HepG2 (cell line): ENCODE measurements around the gene TSGA10IP. TPM values are rescaled to one million over a fixed set of nuclear protein-coding genes. Genes with fewer than 3 reads are reported as not detected.

ENCODE experiments used
- GRHL1 ChIP-seq: sonication (generic); formaldehyde crosslinking; conservative IDR thresholded peaks from 2 replicates; pipeline ENCODE4 v1.8.0; 2022; ENCODE audit warnings: missing genetic modification reagents
- HES4 ChIP-seq: sonication (generic); formaldehyde crosslinking; IDR thresholded peaks from 2 replicates; pipeline ENCODE4 v1.9.0; 2021; ENCODE audit warnings: mild to moderate bottlenecking, missing genetic modification reagents, borderline replicate concordance
- KAT2B ChIP-seq: fragments of 150-350 bp; IDR thresholded peaks from 2 replicates; pipeline ENCODE4 v1.6.1; 2014; ENCODE audit warnings: low read depth, low read length, borderline replicate concordance
- PATZ1 ChIP-seq: sonication (generic); formaldehyde crosslinking; IDR thresholded peaks from 2 replicates; pipeline ENCODE4 v1.4.0; 2020; ENCODE audit warnings: missing genetic modification reagents
- PCBP2 ChIP-seq: fragments of 200-400 bp; formaldehyde crosslinking; optimal IDR thresholded peaks from 2 replicates; pipeline ENCODE3; 2018; ENCODE audit warnings: low read length, low read depth; ENCODE audit not compliant: poor library complexity, severe bottlenecking
- PPARG ChIP-seq: conservative IDR thresholded peaks from 2 replicates; pipeline ENCODE4 v1.6.1; 2016; ENCODE audit warnings: missing biosample characterization, missing genetic modification reagents
- PRMT3 ChIP-seq: sonication (generic); formaldehyde crosslinking; IDR thresholded peaks from 2 replicates; pipeline ENCODE4 v1.8.1; 2022; ENCODE audit warnings: low read depth, mild to moderate bottlenecking, moderate library complexity, missing genetic modification reagents, borderline replicate concordance
- SAFB2 ChIP-seq: sonication (generic); formaldehyde crosslinking; IDR thresholded peaks from 2 replicates; pipeline ENCODE4 v1.5.1; 2020; ENCODE audit warnings: missing genetic modification reagents, low read depth, mild to moderate bottlenecking, borderline replicate concordance
- SETDB1 ChIP-seq: sonication (generic); formaldehyde crosslinking; IDR thresholded peaks from 2 replicates; pipeline ENCODE4 v1.5.1; 2020; ENCODE audit warnings: missing genetic modification reagents, mild to moderate bottlenecking, borderline replicate concordance
- SOX5 ChIP-seq: IDR thresholded peaks from 2 replicates; pipeline ENCODE4 v1.6.1; 2016; ENCODE audit warnings: borderline replicate concordance
- TAF15 ChIP-seq: fragments of 200-400 bp; formaldehyde crosslinking; IDR thresholded peaks from one replicate; pipeline ENCODE4 v1.6.1; 2018; ENCODE audit warnings: mild to moderate bottlenecking, low read depth, low read length; ENCODE audit not compliant: poor library complexity, severe bottlenecking
- THAP8 ChIP-seq: sonication (generic); formaldehyde crosslinking; IDR thresholded peaks from 2 replicates; pipeline ENCODE4 v1.5.1; 2020; ENCODE audit warnings: missing genetic modification reagents, mild to moderate bottlenecking, borderline replicate concordance
- ZMAT3 ChIP-seq: sonication (generic); formaldehyde crosslinking; conservative IDR thresholded peaks from 2 replicates; pipeline ENCODE4 v1.7.0; 2021; ENCODE audit warnings: missing genetic modification reagents
- ZNF143 ChIP-seq: sonication (generic); formaldehyde crosslinking; IDR thresholded peaks from 2 replicates; pipeline ENCODE4 v1.4.0; 2020; ENCODE audit warnings: missing genetic modification reagents
- ZNF350 ChIP-seq: sonication (generic); formaldehyde crosslinking; IDR thresholded peaks from 2 replicates; pipeline ENCODE4 v1.4.0; 2020; ENCODE audit warnings: mild to moderate bottlenecking, low read depth, missing genetic modification reagents, borderline replicate concordance
- ZNF549 ChIP-seq: sonication (generic); formaldehyde crosslinking; IDR thresholded peaks from 2 replicates; pipeline ENCODE4 v1.5.0; 2020; ENCODE audit warnings: missing genetic modification reagents
- ZNF597 ChIP-seq: sonication (generic); formaldehyde crosslinking; IDR thresholded peaks from 2 replicates; pipeline ENCODE4 v1.5.0; 2020; ENCODE audit warnings: missing genetic modification reagents
- ZNF772 ChIP-seq: sonication (generic); formaldehyde crosslinking; IDR thresholded peaks from 2 replicates; pipeline ENCODE4 v1.5.0; 2020; ENCODE audit warnings: mild to moderate bottlenecking, missing genetic modification reagents
- polyA plus RNA-seq, 8 experiments: library from polyadenylated mRNA; depleted of rRNA in 3 of 8; stranded (reverse) in 7 of 8; unstranded in 1 of 8; fragments of >200 nt; fragmentation: Illumina TruSeq in 4 of 8; extraction: Trizol in 4 of 8; gene quantifications; 2 replicates each; pipeline versions ENCODE4 v1.2.1 to v1.2.3, GENCODE V29; 2011 to 2016; ENCODE audit warnings: low read depth in 4 of 8, missing spikeins in 1 of 8, mixed read lengths in 1 of 8; ENCODE audit not compliant: insufficient read depth in 1 of 8
- total RNA-seq, 5 experiments: library from RNA; depleted of rRNA; stranded (reverse); fragments of >200 nt; fragmentation: Illumina TruSeq; extraction: Trizol; gene quantifications; 2 replicates each; pipeline ENCODE4 v1.2.3, GENCODE V29; 2016; ENCODE audit warnings: low read depth in 1 of 5
- TF ChIP-seq, protein P1 (sequence below): sonication (generic); formaldehyde crosslinking; IDR thresholded peaks from 2 replicates; pipeline ENCODE4 v1.4.0; 2020; ENCODE audit warnings: missing genetic modification reagents

TSGA10IP gene
- total and polyA plus RNA-seq, 2 of the 13 experiments (the other 11 are each of a cell fraction or from before 2014, with no cell fraction given) = not detected

DNA sequence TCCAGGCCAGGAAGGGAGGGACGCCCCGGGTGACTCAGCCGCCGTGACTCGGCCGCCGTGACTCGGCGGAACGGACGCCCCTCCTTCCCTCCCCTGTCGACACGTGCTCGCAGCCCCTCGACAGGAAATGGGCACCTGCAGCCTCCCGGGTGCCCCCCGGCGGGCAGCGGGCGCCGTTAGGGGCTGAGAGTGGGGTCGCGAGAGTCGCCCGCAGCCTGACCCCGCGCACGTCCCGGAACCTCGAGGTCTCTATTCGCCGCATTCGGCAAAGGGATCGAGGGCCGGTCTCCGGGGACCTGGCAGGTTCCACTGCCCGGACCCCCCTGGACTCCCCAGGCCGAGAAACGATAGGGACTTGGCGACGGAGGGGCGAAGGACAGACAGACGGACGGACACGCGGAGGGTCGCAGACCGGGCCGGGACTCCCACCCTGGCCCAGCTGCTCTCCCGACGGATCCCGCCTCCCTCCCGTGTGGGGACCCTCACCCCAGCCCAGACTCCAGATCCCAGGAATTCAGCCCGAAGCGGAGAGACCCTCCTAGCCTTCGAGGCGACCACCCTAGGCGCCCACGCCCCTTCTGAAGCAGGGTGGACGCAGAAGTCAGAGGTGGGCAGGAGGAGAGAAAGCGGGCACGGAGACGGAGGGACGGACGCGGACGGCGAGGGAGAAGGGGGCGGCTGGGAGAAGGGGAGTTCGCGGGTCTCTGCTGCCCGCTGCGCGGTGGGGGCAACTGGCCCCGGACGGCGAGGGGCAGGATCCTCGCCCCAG is 45.7 kb upstream of the TSGA10IP start (continued):
- TF ChIP-seq PPARG = peak; percentile 31; the same call in 1 of the 2 replicates
- peak; percentile 6; the same call in 1 of the 2 replicates for TF ChIP-seq SOX5 (CRISPR knock-in tag)
- TF ChIP-seq SAFB2 (CRISPR knock-in tag) = no peak
- TF ChIP-seq HES4 (CRISPR knock-in tag) = peak; percentile 32; the same call in 1 of the 2 replicates
- TF ChIP-seq TAF15 = no peak
- TF ChIP-seq ZNF549 (CRISPR knock-in tag) = no peak
- no peak for TF ChIP-seq SETDB1 (CRISPR knock-in tag)
- no peak for TF ChIP-seq ZNF597 (CRISPR knock-in tag)
- no peak for TF ChIP-seq ZNF143
- no peak for TF ChIP-seq PRMT3 (CRISPR knock-in tag)
- TF ChIP-seq ZMAT3 (CRISPR knock-in tag) = 0 out of 2 replicates have a peak, but pooled peaks have one; percentile 1
- no peak for TF ChIP-seq THAP8 (CRISPR knock-in tag)
- TF ChIP-seq PATZ1 (CRISPR knock-in tag) = peak; percentile 69
- TF ChIP-seq PCBP2 = no peak
- TF ChIP-seq GRHL1 (CRISPR knock-in tag) = no peak
- TF ChIP-seq ZNF772 = peak; percentile 67; the same call in 1 of the 2 replicates
- TF ChIP-seq KAT2B = no peak
- TF ChIP-seq, protein P1, sequence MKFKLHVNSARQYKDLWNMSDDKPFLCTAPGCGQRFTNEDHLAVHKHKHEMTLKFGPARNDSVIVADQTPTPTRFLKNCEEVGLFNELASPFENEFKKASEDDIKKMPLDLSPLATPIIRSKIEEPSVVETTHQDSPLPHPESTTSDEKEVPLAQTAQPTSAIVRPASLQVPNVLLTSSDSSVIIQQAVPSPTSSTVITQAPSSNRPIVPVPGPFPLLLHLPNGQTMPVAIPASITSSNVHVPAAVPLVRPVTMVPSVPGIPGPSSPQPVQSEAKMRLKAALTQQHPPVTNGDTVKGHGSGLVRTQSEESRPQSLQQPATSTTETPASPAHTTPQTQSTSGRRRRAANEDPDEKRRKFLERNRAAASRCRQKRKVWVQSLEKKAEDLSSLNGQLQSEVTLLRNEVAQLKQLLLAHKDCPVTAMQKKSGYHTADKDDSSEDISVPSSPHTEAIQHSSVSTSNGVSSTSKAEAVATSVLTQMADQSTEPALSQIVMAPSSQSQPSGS (CRISPR knock-in tag) = peak; percentile 57; the same call in 1 of the 2 replicates
- TF ChIP-seq ZNF350 (CRISPR knock-in tag) = peak; percentile 70; the same call in 1 of the 2 replicates
